ENCODE measurements around the gene PRKCE. TPM values are rescaled to one million over a fixed set of nuclear protein-coding genes. Genes with fewer than 3 reads are reported as not detected.

Gene PRKCE
- total RNA-seq, 3 donors from 2014 or later (not counting 1 experiment from before 2014, with no cell fraction given): 35.2 to 42.1 (median 38.6) TPM

DNA sequence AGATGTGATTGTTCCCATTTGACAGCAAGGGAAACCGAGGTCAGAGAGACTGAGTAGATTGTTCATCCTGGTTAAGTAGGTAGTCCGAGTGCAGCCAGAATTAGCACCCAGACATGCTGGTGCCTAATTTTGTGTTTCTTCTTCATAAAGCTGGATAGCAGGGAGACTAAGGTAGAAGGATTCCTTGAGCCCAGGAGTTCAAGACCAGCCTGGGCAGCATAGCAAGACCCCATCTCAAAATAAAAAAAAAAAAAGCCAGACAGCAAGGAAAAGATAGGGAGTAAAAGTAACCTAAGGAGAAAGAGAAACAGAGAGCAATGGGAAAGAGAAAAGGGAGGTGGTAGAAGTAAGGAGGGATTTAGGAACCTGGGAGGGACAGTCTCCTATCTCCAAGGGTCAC is 120.6 kb downstream of the PRKCE start:
- H3K9me3 ChIP-seq (ENCODE audit: control insufficient read depth, insufficient read depth, low read length): no peaks in the 10 kb centered on the region
- Mint-ChIP-seq H3K27me3 (ENCODE audit: low read depth in 2 of 2) (peaks cover 0 to 10% of the 10 kb centered on the region in 2 donors), H3K36me3 (no peaks in the 10 kb centered on the region), H3K4me1 (peaks cover 5 to 13% of the 10 kb centered on the region in 2 donors), H3K4me3 (no peak overlapping the region), H3K27ac (no peak overlapping the region), H3K9me3 (no peaks in the 10 kb centered on the region)
- no peaks in the 10 kb centered on the region for H3K27me3 ChIP-seq (ENCODE audit: control insufficient read depth, insufficient read depth, low read length)
- H3K27ac ChIP-seq (ENCODE audit: low read length): no peak overlapping the region
- H3K36me3 ChIP-seq (ENCODE audit: control insufficient read depth, insufficient read depth, low read length): no peaks in the 10 kb centered on the region
- no peak overlapping the region for H3K4me3 ChIP-seq (ENCODE audit: low read length)
- 38% methylated on average over 2 of the region's 2 CpGs for WGBS (ENCODE audit: insufficient coverage)
- intact Hi-C loops (cut with micrococcal nuclease): no loop called here
- H3K4me1 ChIP-seq (ENCODE audit: control insufficient read depth, insufficient read depth, low read length): no peaks in the 10 kb centered on the region
- TF ChIP-seq, protein P1, sequence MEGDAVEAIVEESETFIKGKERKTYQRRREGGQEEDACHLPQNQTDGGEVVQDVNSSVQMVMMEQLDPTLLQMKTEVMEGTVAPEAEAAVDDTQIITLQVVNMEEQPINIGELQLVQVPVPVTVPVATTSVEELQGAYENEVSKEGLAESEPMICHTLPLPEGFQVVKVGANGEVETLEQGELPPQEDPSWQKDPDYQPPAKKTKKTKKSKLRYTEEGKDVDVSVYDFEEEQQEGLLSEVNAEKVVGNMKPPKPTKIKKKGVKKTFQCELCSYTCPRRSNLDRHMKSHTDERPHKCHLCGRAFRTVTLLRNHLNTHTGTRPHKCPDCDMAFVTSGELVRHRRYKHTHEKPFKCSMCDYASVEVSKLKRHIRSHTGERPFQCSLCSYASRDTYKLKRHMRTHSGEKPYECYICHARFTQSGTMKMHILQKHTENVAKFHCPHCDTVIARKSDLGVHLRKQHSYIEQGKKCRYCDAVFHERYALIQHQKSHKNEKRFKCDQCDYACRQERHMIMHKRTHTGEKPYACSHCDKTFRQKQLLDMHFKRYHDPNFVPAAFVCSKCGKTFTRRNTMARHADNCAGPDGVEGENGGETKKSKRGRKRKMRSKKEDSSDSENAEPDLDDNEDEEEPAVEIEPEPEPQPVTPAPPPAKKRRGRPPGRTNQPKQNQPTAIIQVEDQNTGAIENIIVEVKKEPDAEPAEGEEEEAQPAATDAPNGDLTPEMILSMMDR (IDR thresholded peaks at IDR 0.05): no peak
- DNase-seq: no peak
- no peak for ATAC-seq

- peaks cover 5% of the 10 kb centered on the region for H3K4me1 ChIP-seq (ENCODE audit: control insufficient read depth, insufficient read depth, low read length)
- ATAC-seq: no peak
- H3K27ac Mint-ChIP-seq: no peak overlapping the region
- TF ChIP-seq, protein P1 (IDR thresholded peaks at IDR 0.05): no peak
- no peak overlapping the region for H3K27ac ChIP-seq (ENCODE audit: low read length)
- no peak overlapping the region for H3K4me3 ChIP-seq (ENCODE audit: low read length)
- H3K27me3 ChIP-seq (ENCODE audit: control insufficient read depth, insufficient read depth, low read length): no peaks in the 10 kb centered on the region
- peaks cover 0 to 10% of the 10 kb centered on the region in 2 donors for H3K27me3 Mint-ChIP-seq (ENCODE audit: low read depth in 2 of 2)
- H3K36me3 Mint-ChIP-seq: no peaks in the 10 kb centered on the region
- H3K36me3 ChIP-seq (ENCODE audit: control insufficient read depth, insufficient read depth, low read length): no peaks in the 10 kb centered on the region
- H3K9me3 ChIP-seq (ENCODE audit: control insufficient read depth, insufficient read depth, low read length): no peaks in the 10 kb centered on the region
- intact Hi-C loops (cut with micrococcal nuclease): no loop called here
- WGBS (ENCODE audit: insufficient coverage): 91% methylated on average over 9 of the region's 9 CpGs
- H3K4me3 Mint-ChIP-seq: no peak overlapping the region
- H3K4me1 Mint-ChIP-seq: peaks cover 12 to 20% of the 10 kb centered on the region in 2 donors
- DNase-seq: no peak
- no peaks in the 10 kb centered on the region for H3K9me3 Mint-ChIP-seq
These were observed 122.4 kb downstream of the PRKCE start for GRCh38 chr2:45773909-45774308.

- TF ChIP-seq, protein P1 (IDR thresholded peaks at IDR 0.05): no peak
- H3K36me3 Mint-ChIP-seq: no peaks in the 10 kb centered on the region
- Histone ChIP-seq H3K27ac (ENCODE audit: low read length) (no peak overlapping the region), H3K4me3 (ENCODE audit: low read length) (no peak overlapping the region), H3K4me1 (ENCODE audit: control insufficient read depth, insufficient read depth, low read length) (peaks cover 5% of the 10 kb centered on the region), H3K36me3 (ENCODE audit: control insufficient read depth, insufficient read depth, low read length) (no peaks in the 10 kb centered on the region), H3K27me3 (ENCODE audit: control insufficient read depth, insufficient read depth, low read length) (no peaks in the 10 kb centered on the region), H3K9me3 (ENCODE audit: control insufficient read depth, insufficient read depth, low read length) (no peaks in the 10 kb centered on the region)
- H3K27me3 Mint-ChIP-seq (ENCODE audit: low read depth in 2 of 2): peaks cover 0 to 5% of the 10 kb centered on the region in 2 donors
- DNase-seq (no peak), ATAC-seq (no peak)
- no peak overlapping the region for H3K4me3 Mint-ChIP-seq
- WGBS (ENCODE audit: insufficient coverage): 69% methylated on average over 10 of the region's 10 CpGs
- intact Hi-C loops (cut with micrococcal nuclease): no loop called here
- H3K27ac Mint-ChIP-seq: no peak overlapping the region
- no peaks in the 10 kb centered on the region for H3K9me3 Mint-ChIP-seq
- peaks cover 12 to 23% of the 10 kb centered on the region in 2 donors for H3K4me1 Mint-ChIP-seq
These were observed 123.3 kb downstream of the PRKCE start for GRCh38 chr2:45774688-45775244.
